Effector CD8-positive, alpha-beta T cell (primary cell): ENCODE results near the gene AKT3.
"Not testable (repeated sequence)": the region's sequence is repeated elsewhere in the genome, so short reads cannot be mapped to it uniquely, and the experiment has no call there.

Experiments
- DNase-seq: peaks from one replicate; lab custom pipeline; 2025; lab: John Stamatoyannopoulos, UW

AKT3 gene

DNA sequence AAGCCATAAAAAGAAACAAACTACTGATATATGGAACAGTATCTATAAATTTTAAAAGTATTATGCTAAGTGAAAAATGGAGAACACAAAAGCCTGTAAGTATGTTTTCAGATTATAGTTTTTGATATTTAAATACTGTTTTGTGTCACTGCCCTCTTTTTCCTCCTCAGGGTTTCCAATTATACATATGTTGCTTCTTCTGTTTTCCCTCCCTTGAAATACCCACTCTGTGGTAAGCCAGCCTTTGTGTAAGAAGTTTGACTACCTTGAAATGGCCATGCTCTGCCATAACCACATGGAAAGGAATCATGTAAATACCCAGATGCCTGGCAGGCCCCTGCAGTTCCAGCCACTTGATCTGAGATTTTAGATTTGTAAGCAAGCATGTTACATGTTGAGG, 248.3 kb downstream of the AKT3 start:
- DNase-seq, result no peak

DNA sequence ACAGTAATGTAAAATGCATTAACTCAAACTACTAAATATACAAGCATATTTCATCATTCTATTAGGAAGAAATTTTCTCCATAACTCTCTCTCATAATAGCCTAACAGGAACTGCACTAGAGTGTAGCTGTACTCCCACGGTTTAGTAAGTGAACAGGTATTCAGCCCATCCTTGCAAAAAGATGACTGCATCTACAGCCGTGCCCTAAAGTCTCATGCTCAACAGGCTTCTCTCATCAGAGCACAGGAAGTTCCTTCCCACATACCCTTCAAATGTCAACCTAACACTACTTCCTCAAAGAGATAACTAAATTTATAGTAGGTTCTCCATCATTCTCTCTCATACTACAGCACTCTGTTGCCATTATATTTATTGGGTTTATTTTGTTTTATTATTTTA, 251.6 kb downstream of the AKT3 start:
- no peak for DNase-seq

DNA sequence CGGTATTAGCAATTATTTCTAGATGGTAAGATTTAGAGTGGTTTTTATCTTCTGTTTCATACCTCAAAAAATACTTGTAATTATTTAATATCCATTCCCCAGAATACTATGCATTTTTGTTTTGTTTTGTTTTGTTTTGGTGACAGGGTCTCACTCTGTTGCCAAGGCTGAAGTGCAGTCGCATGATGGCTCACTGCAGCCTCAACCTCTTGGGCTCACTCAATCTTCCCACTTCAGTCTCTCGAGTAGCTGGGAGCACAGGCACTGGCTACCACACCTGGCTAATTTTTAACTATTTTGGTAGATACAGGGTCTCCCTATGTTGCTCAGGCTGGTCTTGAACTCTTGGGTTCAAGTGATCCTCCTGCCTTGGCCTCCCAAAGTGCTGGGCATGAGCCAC, 252.7 kb downstream of the AKT3 start:
- DNase-seq, result no peak

DNA sequence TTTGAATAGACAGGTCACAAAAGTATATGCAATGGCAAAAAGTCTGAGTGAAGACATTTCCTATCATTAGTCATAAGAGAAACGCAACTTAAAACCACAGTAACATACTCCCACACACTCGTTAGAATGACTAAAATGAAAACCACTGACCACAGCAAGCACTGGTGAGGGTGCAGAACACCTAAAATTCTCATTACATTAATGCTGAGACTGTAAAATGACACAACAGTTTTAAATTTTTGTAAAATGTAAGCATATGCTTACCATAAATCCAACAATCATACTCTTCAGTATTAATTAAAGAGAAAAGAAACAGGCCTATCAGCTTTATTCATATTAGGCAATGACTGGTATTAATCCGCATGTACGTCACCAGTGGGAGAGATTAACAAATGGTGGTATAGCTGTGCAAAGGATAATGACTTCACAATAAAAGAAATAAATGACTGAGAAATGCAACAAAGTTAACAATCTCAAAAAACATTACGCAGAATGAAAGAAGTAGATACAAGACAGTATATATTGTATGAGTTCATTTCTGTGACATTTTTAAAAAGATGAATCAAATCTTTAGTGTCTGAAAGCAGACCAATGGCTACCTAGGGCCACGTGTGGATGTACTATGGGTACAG, 253.5 kb downstream of the AKT3 start:
- no peak for DNase-seq

DNA sequence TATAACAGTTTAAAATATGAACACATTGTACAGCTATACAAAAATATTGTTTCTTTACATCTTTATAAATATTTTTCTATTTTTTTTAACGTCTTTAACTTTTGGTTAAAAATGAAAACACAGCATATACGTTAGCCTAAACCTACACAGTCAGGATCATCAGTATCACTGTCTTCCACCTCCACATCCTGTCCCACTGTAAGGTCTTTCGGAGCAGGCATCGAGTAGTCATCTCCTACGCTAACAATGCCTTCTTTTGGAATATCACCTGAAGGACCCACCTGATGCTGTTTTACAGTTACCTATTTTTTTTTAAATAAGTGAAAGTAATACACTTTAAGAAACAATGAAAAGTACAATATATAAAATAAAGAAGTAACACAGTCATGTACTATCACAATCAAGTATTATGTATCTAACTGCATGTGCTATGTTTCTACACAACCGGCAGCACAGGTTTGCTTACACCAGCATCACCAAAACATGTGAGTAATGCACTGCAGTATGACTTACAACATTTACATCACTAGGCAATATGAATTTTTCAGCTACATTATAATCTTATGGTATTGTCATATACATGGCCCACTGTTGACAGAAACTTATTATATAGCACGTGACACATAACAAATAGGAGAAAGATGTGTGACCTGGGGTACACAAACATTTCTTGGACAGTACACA, 254.4 kb downstream of the AKT3 start:
- DNase-seq, result no peak

DNA sequence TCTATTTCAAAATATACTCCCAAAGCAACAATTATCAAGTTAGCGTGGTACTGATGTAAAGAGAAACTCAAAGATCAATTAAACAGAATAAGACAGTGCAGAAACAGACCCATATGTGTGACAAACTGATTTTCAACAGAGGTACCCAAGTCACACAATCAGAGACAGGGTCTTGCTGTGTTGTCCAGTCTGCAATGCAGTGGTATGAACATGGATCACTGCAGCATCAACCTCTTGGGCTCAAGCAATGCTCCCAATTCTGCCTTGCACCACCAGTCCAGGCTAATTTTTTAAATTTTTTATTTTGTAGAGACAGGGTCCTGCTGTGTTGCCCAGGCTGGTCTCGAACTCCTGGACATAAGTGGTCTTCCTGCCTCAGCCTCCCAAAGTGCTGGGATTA, 255.6 kb downstream of the AKT3 start:
- no peak for DNase-seq

GRCh38 chr1:243589286-243589685, 260.8 kb downstream of the AKT3 start:
- DNase-seq, result not testable (repeated sequence)

DNA sequence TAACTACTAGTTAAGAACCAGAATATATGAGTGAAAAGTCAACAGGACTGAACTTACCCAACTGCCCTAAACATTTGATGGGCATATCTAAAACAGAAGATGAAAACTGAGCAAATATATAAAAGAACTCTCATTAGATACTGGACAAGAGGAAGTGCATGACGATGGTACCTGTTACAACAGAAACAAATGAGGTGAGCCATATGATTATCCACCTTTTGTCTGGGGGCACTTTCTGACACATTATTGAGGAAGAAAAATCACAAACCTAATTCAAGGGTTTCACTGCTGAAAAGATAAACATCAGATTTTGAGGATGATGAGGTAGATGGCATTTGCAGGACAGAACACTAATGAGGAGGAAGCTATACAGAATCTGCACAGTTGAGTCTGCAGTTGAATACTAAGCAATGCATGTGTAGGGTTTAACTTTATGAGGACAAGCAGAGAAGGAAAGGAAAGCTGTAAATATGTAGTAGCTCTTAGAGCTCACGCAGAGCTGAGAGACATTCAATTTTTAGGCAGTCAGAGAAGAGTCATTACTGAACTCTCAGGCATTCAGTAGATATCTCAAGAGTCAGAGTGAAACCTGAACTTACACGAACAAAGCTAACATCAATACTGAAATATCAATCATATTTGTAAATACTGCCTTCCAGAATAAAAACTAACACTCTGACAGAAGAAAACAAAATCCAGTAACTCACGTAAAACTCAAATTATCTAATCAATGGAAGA, 262.1 kb downstream of the AKT3 start:
- no peak for DNase-seq

- DNase-seq, result no peak
These were observed 262.8 kb downstream of the AKT3 start for GRCh38 chr1:243587285-243587684.

DNA sequence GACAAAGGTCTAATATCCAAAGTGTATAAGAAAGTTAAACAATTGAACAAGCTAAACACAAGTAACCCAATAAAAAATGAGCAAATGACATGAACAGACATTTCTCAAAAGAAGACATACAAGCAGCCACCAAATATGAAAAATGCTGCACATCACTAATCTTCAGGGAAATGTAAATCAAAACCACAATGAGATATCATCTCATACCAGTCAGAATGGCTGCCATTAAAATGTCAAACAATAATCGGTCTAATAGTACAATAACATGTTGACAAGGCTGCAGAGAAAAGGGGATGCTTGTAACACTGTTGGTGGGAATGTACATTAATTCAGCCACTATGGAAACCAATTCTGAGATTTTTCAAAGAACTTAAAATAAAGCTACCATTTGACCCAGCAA, 264.1 kb downstream of the AKT3 start:
- no peak for DNase-seq

DNA sequence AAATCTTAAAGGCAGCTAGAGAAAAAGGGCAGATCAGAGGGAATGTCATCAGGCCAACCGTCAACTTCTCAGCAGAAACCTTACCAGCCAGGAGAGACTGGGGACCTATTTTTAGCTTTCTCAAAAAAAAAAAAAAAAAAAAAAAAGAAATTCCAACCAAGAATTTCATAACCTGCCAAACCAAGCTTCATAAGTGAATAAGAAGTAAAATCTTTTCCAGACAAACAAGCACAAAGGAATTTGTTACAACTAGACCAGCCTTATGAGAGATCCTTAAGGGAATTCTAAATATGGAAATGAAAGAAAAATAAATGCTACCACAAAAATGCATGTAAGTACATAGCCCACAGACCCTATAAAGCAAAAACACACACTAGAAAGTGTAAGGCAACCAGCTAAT, 267.7 kb downstream of the AKT3 start:
- DNase-seq, result no peak

GRCh38 chr1:243580984-243581383, 269.1 kb downstream of the AKT3 start:
- DNase-seq, result no peak

DNA sequence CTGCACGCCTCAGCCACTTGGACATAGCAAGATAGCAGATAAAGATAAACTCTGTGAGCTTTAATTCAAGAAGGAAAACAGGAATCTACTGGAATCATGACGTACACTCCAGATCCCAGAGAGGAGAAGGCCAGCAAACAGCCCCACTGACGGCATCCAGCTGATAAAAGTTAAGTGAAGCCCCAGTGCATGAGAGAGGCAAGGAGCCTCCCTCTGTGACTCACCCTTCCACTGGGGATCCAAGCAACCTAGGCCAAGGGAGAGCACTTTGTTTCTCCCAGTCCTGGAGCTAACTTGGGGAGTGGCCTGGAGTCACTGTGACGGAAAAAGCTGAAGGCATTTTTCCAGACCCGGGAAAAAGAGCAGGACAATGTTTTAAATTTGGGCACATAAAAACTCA, 270.0 kb downstream of the AKT3 start:
- DNase-seq, result no peak

DNA sequence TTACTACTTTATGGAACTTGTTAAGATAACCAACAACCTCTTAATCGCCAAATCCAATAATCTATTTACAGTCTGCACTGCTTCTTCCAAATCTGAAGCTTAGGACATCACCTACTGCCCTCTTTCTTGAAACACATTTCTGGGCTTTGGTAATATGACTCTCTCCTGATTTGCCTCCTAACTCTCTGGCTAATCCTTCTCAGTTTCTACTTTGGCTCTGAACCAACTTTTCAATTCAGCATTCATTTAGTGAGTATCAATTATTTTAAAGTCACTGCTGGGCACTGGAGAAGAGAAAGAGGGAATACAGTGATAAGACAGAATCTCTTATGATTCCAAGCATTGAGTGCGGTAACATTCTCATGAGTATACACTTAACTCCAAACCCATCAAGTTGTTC, 275.0 kb downstream of the AKT3 start:
- DNase-seq, result no peak

GRCh38 chr1:243572940-243573339, 277.1 kb downstream of the AKT3 start:
- no peak for DNase-seq

DNA sequence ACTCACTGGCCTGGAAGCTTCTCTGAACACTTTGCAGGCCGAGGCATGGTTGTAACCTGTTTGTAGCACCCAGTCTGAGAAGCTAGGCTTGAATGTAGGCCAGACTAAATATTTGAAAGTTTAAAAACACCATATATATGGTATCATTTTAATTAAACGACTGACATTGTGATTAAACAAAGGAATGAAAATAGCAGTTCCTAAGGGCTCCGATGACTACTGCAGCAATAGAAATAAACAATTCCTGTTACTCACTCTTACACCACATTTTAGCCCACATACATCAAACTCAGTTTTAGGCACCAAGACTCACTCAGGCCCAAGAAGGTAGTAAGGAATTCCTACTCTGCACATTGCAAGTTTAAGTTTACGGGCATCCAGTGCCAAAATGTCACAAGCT, 281.2 kb downstream of the AKT3 start:
- DNase-seq, result no peak

GRCh38 chr1:243564814-243565213, 285.2 kb downstream of the AKT3 start:
- DNase-seq, result no peak

DNA sequence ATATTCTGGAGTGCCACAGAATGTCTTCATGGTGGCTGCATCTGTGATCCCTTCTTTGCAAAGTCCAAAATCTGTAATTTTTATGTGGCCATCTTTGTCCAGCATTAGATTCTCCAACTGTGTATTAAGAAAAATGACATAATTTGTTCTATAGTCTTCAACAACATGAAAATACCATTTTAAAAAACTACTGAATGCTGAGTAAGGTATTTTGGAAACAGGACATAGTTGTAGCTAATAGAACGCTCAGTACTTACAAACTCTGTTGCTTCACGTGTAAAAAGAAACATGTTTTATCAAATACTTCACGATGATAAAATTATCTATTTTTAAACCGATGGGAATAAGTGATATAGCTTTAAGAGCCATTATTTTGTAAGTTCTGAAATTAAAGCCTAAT, 286.3 kb downstream of the AKT3 start:
- no peak for DNase-seq

- DNase-seq, result no peak
These were observed 287.6 kb downstream of the AKT3 start for GRCh38 chr1:243562473-243562872.

- no peak for DNase-seq
These were observed 288.3 kb downstream of the AKT3 start for GRCh38 chr1:243561588-243562319.

- DNase-seq, result no peak
These were observed 290.4 kb downstream of the AKT3 start for GRCh38 chr1:243559575-243560162.

DNA sequence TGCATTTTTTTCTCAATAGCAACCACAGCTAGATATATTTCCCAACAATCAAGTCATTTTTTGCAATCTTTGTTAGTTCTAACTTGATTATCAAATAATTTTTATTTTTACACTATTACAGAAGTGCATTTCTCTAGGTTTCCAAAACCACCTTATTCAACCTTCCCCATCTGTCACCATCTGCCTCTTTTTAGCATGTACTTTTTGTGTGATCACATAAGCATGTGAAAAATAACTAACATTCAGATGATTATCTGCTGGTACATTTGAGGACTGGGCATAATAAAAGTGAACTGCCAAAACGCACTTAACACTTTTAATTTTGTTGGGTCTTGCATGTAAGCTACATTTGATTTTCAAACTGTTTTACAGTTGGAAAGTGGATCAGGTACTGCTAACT, 291.5 kb downstream of the AKT3 start:
- DNase-seq, result no peak
